ENCODE data around the gene RBBP7.
A peak's percentile ranks its signal among the peaks of the same experiment; 100 is the strongest.

Gene RBBP7

GRCh38 chrX:16870095-16870861, at the start of gene RBBP7:
Gene RBBP7, minus strand, starts transcription at chrX:16870362. Its CDS starts 309 bp downstream, at chrX:16870053.
- DNase-seq, result peak; percentile 67 to 95

- no peak for DNase-seq
Observed at GRCh38 chrX:16918979-16919378, 48.8 kb upstream of the RBBP7 start.

GRCh38 chrX:16917120-16917519, 47.0 kb upstream of the RBBP7 start:
- DNase-seq, result no peak

GRCh38 chrX:16916561-16916960, 46.4 kb upstream of the RBBP7 start:
- DNase-seq, result no peak

- no peak for DNase-seq
Observed at GRCh38 chrX:16914058-16914457, 43.9 kb upstream of the RBBP7 start.

GRCh38 chrX:16910376-16910775, 40.2 kb upstream of the RBBP7 start:
- DNase-seq, result no peak

GRCh38 chrX:16903274-16904022, 33.3 kb upstream of the RBBP7 start:
- no peak for DNase-seq

GRCh38 chrX:16897445-16897844, 27.3 kb upstream of the RBBP7 start:
- DNase-seq, result no peak

GRCh38 chrX:16892504-16893362, 22.6 kb upstream of the RBBP7 start:
- peak; percentile 79 to 83 for DNase-seq

- no peak for DNase-seq
Observed at GRCh38 chrX:16885628-16886027, 15.5 kb upstream of the RBBP7 start.

GRCh38 chrX:16883487-16883804, 13.3 kb upstream of the RBBP7 start:
- DNase-seq, result no peak

GRCh38 chrX:16882702-16883486, 12.7 kb upstream of the RBBP7 start:
- peak; percentile 42 to 81 for DNase-seq

- DNase-seq, result no peak
Observed at GRCh38 chrX:16882169-16882568, 12.0 kb upstream of the RBBP7 start.

- DNase-seq, result no peak
Observed at GRCh38 chrX:16876696-16877095, 6.5 kb upstream of the RBBP7 start.

GRCh38 chrX:16874458-16875095, 4.4 kb upstream of the RBBP7 start:
- no peak for DNase-seq

GRCh38 chrX:16873106-16873505, 2.9 kb upstream of the RBBP7 start:
- DNase-seq, result no peak

- DNase-seq, result peak in 1 of 2 experiments; percentile 14
Observed at GRCh38 chrX:16870862-16871815, 977 bp upstream of the RBBP7 start.

GRCh38 chrX:16869393-16870094, 618 bp downstream of the RBBP7 start:
- peak in 1 of 2 experiments; percentile 59 for DNase-seq

- DNase-seq, result no peak
Observed at GRCh38 chrX:16868920-16869319, 1.2 kb downstream of the RBBP7 start.

- no peak for DNase-seq
Observed at GRCh38 chrX:16867947-16868346, 2.2 kb downstream of the RBBP7 start.
